GM08714 (cell line): ENCODE data around the gene ABCA2.

Experiments
- H3K4me3 ChIP-seq: fragments of 200-500 bp; sonication (Bioruptor generic); 2 replicates; pipeline ENCODE4 v1.5.1; 2014; ENCODE audit warnings: mild to moderate bottlenecking, low read length, inconsistent platforms
- ZNF274 ChIP-seq: IDR thresholded peaks from 2 replicates; pipeline ENCODE4 v1.6.1; 2012; ENCODE audit warnings: mild to moderate bottlenecking, low read depth, low read length

ABCA2 gene

DNA sequence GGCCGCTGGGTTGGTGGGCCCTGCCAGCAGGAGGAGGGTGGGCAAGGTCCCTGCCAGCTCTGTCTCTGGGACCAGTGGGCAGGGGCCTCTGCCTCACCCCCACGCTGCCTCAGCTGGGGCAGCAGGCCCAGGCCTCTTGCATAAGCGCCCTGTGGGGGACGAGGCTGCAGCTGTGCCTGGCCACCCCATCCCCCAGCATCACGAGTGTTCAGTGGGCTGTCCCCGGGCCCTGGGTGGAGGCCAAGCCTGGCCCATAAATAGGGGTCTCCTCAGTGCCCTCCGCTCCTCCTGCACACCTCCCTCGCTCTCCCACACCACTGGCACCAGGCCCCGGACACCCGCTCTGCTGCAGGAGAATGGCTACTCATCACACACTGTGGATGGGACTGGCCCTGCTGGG lies 50.8 kb downstream of the ABCA2 start, which contains the start of gene PTGDS:
Gene PTGDS, plus strand, starts transcription at position 282 of the 400 bp plus-strand sequence. Its CDS starts 75 bp downstream, at position 357.
- TF ChIP-seq ZNF274, result no peak
- H3K4me3 ChIP-seq, result no peak within 1 kb of the TSS

- no peak for TF ChIP-seq ZNF274
- no peak overlapping the region for H3K4me3 ChIP-seq
Measured at GRCh38 chr9:136975644-136976043, 52.4 kb downstream of the ABCA2 start.

- H3K4me3 ChIP-seq, result no peak overlapping the region
- no peak for TF ChIP-seq ZNF274
Measured at GRCh38 chr9:136974817-136975535, 53.1 kb downstream of the ABCA2 start.

GRCh38 chr9:136973618-136974617 lies 54.1 kb downstream of the ABCA2 start:
- TF ChIP-seq ZNF274, result no peak
- H3K4me3 ChIP-seq, result no peak overlapping the region

DNA sequence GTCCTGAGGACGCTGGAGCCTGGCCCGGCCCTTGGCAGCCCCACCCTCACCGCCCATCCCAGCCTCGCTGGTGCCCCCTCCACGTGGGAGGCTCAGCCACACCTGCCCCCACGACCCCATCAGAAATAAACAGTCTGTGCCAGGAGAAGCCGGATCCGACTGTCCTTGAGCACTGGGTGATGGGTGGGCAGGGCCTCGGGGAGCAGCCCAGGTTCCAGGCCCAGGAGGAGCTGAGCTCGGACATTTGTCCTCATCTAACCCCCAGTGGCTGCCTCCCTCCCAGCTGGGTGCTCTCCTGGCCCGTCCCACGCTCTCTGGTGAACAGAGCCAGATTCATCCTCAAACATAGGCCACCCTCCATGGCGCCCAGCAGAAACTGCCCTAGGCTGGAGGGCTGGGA lies 55.3 kb downstream of the ABCA2 start:
- H3K4me3 ChIP-seq, result no peak overlapping the region
- no peak for TF ChIP-seq ZNF274

DNA sequence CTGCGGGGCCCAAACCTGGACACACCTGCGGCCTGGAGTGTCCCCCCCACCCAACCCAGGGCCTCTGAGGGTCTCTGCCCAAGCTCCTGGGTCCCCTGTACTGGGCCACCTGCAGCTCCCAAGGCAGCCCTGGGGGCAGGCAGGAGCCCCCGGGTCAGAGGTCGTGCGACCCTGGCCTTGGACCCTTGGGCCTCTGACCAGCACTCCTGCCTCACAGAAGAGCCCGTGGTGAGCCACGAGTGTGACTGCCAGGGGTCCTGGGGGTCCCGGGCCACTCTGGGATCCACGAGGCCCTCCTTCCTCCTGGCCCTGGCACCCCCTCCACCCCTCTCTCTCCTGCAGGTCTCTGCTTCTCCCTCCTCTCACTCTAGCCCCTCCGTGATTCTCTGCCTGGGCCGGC lies 55.7 kb downstream of the ABCA2 start:
- TF ChIP-seq ZNF274, result no peak
- no peak overlapping the region for H3K4me3 ChIP-seq

GRCh38 chr9:136971746-136972145 lies 56.3 kb downstream of the ABCA2 start:
- TF ChIP-seq ZNF274, result no peak
- no peak overlapping the region for H3K4me3 ChIP-seq

DNA sequence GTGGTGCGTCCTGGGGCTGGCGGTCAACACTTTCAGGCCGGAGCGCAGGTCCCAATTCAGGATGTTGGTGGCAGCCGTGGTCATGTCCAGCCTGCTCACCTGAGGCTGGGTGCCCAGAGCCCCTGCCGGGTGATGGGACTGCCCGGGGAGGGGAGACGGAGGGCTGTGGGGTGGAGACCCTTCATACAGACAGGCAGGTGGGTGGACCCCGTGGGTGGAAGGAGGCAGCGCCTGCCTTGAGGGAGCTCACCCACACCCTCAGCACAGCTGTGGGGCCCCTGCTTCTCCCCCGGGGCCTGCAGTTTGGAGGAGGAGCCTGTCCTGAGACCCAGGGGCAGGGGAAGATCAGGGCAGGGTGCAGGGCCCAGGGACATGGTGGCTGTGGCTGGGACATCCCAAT lies 57.7 kb downstream of the ABCA2 start:
- no peak overlapping the region for H3K4me3 ChIP-seq
- TF ChIP-seq ZNF274, result no peak

DNA sequence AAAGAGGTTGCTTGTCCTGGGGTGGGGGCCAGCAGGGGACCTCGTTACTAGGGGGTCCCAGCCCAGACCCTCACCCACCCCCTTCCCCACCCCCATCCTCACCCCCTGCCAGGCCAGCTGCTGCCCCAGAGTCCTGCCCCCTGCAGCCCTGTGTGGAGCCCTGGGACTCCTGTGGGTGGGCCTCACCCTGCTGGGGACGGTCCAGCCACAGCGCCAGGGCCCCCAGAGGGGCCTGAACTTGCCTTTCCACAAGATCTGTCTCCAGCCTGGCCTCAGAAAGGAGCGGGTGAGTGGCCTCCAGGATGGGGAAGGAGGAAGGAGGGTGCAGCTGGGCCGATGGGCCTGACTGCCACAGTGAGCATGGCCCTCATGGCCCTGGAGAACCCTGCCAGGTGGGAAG lies 58.3 kb downstream of the ABCA2 start:
- H3K4me3 ChIP-seq, result no peak overlapping the region
- TF ChIP-seq ZNF274, result no peak

- H3K4me3 ChIP-seq, result no peak overlapping the region
- TF ChIP-seq ZNF274, result no peak
Measured at GRCh38 chr9:136969150-136969549, 58.9 kb downstream of the ABCA2 start.

DNA sequence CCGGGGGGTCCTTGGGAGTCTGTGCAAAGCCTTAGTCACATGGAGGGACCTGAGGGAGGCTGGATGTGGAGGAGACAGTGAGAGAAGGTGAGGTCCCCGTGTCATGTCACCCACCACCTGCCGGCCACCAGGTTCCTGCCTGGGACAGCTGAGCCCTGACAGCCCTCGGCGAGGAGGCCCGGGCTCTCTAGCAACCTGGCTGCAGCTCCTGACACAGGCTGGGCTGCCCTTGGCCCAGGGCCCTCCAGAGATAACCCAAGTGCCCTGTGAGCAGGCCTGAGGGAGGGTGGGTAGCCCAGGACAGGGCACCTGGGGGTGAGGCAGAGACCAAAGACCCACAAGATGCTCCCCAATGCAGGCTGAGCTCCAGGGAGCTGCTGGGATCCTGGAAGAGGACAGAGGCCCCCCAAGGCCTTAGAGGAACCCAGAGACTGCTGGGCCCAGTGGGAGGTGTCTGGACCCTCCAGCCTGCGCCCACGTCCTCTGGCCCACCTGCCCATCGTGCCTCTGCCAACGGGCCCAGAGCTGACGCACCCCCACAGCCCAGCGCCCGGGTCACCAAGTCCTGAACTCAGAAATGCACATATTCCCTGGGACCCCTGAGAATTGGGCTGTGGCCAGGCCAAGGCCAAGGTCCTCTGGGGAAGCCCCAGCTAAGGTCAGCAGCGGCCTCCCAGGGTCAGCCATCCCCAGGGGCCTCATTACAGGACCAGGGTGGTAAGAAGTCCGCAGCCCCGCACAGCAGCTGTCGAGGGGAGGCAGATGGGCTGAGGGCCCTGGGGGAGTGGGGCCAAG lies 59.5 kb downstream of the ABCA2 start:
- no peak overlapping the region for H3K4me3 ChIP-seq
- TF ChIP-seq ZNF274, result no peak

GRCh38 chr9:136965771-136966484 lies 62.1 kb downstream of the ABCA2 start:
- TF ChIP-seq ZNF274, result no peak
- H3K4me3 ChIP-seq, result no peak overlapping the region

DNA sequence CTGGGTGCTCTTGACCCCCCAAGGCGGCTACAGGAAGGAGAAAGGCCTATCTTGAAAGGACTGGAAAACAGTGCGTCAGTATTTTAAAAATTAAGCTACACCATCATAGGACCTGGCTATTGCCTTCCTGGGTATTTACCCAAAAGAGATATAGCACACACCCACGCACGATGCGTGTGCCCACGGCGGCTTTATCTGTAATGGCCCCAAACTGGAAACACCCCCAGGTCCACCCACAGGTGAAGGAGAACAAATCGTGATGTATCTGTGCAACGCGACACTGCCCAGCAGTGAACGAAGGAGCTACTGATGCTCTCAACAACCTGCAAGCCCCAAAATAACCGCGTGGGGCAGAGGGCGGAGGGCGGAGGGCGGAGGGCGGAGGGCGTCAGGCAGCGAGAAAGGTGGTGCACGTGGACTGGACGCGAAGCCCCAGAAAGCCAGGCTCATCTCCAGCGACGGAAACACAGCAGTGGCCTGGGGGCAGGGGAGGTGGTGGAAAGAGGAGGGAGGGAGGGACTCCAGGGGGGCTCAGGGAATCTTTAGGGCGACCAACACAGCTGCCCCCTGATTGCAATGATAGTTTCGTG lies 63.1 kb downstream of the ABCA2 start:
- no peak for TF ChIP-seq ZNF274
- no peak overlapping the region for H3K4me3 ChIP-seq
